Left ventricle myocardium inferior (tissue), 1 donor: ENCODE results near the gene KCNQ1. TPM values are rescaled to one million over a fixed set of nuclear protein-coding genes. Genes with fewer than 3 reads are reported as not detected.

Experiments used
- DNase-seq: peaks from one replicate; pipeline ENCODE4 v3.0.0-alpha.2; 2020
- H3K27ac ChIP-seq: fragments of 200-600 bp; replicated peaks from 2 replicates; pipeline ENCODE4 v1.8.0; 2021
- H3K27me3 ChIP-seq: fragments of 200-600 bp; 2 replicates; pipeline ENCODE4 v1.8.0; 2021; ENCODE audit warnings: low read depth
- H3K36me3 ChIP-seq: fragments of 200-600 bp; 2 replicates; pipeline ENCODE4 v1.8.0; 2021
- H3K4me1 ChIP-seq: fragments of 200-600 bp; 2 replicates; pipeline ENCODE4 v1.8.0; 2021
- H3K4me3 ChIP-seq: fragments of 200-600 bp; 2 replicates; pipeline ENCODE4 v1.8.0; 2021; ENCODE audit warnings: mild to moderate bottlenecking, moderate library complexity
- H3K9me3 ChIP-seq: fragments of 200-600 bp; replicated peaks from 2 replicates; pipeline ENCODE4 v1.8.0; 2021
- intact Hi-C: fragments of 100-400 bp; cut with micrococcal nuclease; formaldehyde crosslinking; loops from one replicate; pipeline ENCODE4 v1.11.0; 2022
- total RNA-seq: library from RNA; stranded (reverse); fragmentation: NEBNext Ultra II Directional; extraction: Animal tissue kit (Norgen Biotek cat#: 25700); gene quantifications from one replicate; pipeline ENCODE4 v1.2.1, GENCODE V29; 2021
- TF ChIP-seq, protein P1 (sequence below): fragments of 200-600 bp; IDR thresholded peaks from 2 replicates; pipeline ENCODE4 v1.8.0; 2021; ENCODE audit warnings: antibody characterized with exemption, mild to moderate bottlenecking, borderline replicate concordance
- donor health status: DM: no; HTN: yes; CAD: no; lungs with severe emphysema.

The KCNQ1 gene
- total RNA-seq, 1 donor from 2014 or later = 41.8 TPM

DNA sequence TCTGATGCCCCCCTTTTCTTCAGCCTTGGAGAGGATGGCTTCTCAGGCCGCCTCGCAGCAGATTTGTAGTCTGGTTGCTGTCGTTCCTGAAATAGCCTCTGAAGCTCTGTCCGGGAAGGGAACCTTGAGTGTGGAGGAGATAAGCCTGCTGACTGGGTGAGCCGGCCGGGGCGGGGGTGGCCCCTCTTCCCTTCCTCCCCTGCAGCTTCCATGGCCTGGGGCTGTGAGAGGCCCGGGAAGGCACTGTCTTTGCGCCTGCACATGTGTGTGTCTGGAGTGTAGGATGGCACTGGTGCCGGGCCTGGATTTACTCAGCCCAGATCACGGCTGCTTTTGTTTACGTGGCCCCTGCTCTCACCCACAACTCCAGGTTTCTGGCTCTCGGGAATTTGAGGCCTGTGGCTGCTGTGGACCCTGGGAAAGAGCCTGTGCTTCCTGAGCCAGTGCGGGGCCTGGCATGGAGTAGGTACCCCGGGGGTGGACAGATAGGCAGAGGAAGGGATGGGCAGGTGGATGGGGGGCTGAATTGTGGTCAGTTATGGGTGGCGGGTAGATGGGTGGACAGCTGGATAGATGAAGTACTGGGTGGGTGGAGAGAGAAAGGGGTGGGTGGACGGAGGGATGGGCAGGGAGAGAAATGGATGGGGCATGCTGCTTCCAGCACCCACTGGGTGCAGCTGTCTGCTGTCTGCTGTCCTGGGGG, 16.6 kb downstream of the KCNQ1 start:
- peaks cover 73% of the 10 kb centered on the region for H3K4me1 ChIP-seq
- TF ChIP-seq, protein P1, sequence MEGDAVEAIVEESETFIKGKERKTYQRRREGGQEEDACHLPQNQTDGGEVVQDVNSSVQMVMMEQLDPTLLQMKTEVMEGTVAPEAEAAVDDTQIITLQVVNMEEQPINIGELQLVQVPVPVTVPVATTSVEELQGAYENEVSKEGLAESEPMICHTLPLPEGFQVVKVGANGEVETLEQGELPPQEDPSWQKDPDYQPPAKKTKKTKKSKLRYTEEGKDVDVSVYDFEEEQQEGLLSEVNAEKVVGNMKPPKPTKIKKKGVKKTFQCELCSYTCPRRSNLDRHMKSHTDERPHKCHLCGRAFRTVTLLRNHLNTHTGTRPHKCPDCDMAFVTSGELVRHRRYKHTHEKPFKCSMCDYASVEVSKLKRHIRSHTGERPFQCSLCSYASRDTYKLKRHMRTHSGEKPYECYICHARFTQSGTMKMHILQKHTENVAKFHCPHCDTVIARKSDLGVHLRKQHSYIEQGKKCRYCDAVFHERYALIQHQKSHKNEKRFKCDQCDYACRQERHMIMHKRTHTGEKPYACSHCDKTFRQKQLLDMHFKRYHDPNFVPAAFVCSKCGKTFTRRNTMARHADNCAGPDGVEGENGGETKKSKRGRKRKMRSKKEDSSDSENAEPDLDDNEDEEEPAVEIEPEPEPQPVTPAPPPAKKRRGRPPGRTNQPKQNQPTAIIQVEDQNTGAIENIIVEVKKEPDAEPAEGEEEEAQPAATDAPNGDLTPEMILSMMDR = no peak
- peak; percentile 50 for DNase-seq

DNA sequence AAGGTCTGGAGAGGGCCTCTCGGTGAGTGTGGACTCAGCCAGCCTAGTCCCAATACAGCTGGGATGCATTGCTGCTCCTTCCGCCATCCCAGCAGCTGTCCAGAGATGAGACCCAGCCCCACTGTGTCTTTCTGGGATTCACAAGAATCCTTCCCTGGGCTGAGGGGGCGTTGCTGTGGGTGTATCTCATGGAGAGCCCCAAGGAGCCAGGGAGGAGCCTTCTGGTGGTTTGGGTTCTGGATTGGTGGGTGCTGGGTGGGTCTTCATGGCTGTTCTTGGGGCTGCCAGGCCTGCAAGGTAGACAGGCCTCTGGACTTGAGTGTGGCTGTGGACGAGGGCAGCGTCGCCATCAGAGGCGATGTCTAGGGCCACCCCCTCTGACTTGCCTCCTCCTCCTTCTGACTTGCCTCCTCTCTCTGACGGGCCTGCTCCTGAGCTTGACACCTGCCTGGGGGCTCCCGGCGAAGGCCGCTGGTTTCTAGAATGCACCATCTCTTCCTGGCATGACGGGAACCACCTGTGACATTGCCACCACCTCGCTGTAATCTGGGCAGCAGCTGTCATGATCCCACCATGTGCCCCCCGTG, 17.2 kb downstream of the KCNQ1 start:
- TF ChIP-seq, protein P1 = no peak
- no peak for DNase-seq
- peak overlapping the region; percentile 94 for H3K27ac ChIP-seq
- no peaks in the 10 kb centered on the region for H3K36me3 ChIP-seq
- peak overlapping the region; percentile 52 for H3K4me3 ChIP-seq
- H3K4me1 ChIP-seq = peaks cover 80% of the 10 kb centered on the region
- no peaks in the 10 kb centered on the region for H3K9me3 ChIP-seq
- H3K27me3 ChIP-seq = no peaks in the 10 kb centered on the region
- intact Hi-C loops = no loop called here

More for the DNA sequence above, 16.6 kb downstream of the KCNQ1 start:
- Histone ChIP-seq H3K9me3 (no peaks in the 10 kb centered on the region), H3K36me3 (no peaks in the 10 kb centered on the region), H3K27me3 (no peaks in the 10 kb centered on the region), H3K4me3 (peak overlapping the region; percentile 52), H3K27ac (peak overlapping the region; percentile 94)
- intact Hi-C loops = no loop called here

DNA sequence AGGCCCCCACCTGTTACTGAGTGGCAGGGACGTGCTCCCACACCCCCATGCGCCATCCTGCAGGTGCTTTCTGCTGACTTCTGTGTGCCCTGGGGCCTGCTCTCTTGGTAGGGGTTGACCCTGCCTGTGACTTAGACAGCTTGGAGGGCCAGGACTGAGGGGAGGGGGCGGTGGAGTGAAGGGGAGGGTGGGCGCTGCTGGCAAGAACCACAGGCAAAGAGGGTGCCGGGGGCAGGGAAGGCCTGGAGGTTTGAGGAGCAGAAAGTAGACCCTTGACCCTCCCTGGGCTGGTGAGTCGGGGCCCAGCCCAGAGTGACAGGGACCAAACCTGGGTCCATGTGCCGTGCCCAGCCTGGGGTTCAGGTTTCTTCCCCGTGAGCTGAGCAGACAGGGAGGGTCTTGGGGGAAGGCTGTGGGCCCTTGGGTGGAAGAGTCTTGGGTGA, 17.8 kb downstream of the KCNQ1 start:
- intact Hi-C loops = no loop called here
- TF ChIP-seq, protein P1 = no peak

DNA sequence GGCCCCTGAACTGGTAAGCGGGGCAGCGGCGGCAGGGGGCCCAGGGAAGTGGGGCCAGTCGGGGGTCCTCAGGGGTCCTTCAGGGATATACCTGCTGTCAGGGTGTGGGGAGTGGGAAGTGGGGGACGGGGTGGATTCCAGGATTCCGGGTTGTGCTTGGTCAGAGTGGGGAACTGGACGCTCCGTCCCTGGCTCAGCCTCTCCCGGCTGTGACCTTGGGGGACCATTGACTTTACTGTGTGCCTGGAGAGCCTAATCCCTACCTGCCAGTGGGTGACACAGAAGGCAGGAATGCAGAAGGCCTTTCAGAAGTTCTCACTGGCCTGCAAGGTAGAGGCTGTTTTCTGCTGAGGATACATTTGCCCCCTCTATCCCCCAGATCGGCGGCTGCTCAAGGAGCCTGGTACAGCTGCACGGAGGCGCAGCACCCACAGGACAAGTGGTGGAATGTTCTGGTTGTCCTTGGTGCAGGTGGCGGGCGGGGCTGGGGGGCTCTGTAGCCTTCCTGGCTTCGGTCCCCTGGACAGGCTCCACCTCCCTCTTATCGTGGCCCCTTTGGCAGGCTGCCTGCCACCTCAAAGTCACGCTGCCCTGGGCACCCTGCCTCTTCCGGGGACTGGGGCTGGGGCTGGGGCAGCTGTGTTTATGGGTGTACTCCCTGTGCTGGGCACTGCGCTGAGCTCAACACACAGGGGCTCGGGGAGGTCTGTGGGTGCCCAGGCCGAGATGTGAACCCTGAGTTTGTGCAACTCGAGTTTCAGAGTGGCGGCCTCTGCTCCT, 18.4 kb downstream of the KCNQ1 start:
- peak overlapping the region; percentile 94 for H3K27ac ChIP-seq
- no peaks in the 10 kb centered on the region for H3K27me3 ChIP-seq
- peak; percentile 82 for DNase-seq
- no peaks in the 10 kb centered on the region for H3K9me3 ChIP-seq
- intact Hi-C loops = no loop called here
- peak overlapping the region; percentile 47 for H3K4me3 ChIP-seq
- TF ChIP-seq, protein P1 = no peak
- H3K36me3 ChIP-seq = no peaks in the 10 kb centered on the region
- H3K4me1 ChIP-seq = peaks cover 79% of the 10 kb centered on the region

More for the DNA sequence above, 17.8 kb downstream of the KCNQ1 start:
- no peaks in the 10 kb centered on the region for H3K36me3 ChIP-seq
- peak overlapping the region; percentile 52 for H3K4me3 ChIP-seq
- H3K27ac ChIP-seq = peak overlapping the region; percentile 94
- H3K9me3 ChIP-seq = no peaks in the 10 kb centered on the region
- peaks cover 83% of the 10 kb centered on the region for H3K4me1 ChIP-seq
- no peak for DNase-seq
- no peaks in the 10 kb centered on the region for H3K27me3 ChIP-seq

DNA sequence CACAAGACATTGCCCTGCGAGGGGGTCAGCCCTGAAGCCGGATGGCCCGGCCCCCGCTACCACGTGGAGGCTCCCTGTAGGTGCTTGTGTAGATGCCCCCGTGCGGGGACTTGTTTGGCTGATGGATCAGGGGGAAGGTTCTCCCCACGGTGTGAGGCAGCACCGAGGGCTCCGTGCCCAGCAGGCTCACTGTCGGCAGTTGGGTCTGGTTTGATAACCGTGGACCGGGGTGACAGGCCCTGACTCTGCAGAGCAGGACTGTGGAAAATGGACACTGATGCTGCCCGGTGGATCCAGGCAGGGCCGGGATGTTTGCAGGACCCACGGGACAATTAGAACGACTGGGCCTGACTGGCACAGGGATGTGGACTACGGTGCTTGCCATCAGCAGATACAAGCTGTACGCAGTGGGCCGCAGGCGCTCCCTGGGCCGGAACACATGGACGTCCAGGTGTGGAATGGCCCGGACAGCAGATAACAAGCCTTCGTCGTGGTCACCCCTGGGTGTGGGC, 19.0 kb downstream of the KCNQ1 start:
- H3K4me1 ChIP-seq = peaks cover 76% of the 10 kb centered on the region
- H3K4me3 ChIP-seq = peak overlapping the region; percentile 47
- H3K27me3 ChIP-seq = no peaks in the 10 kb centered on the region
- intact Hi-C loops = no loop called here
- no peak for DNase-seq
- no peaks in the 10 kb centered on the region for H3K36me3 ChIP-seq
- peak overlapping the region; percentile 94 for H3K27ac ChIP-seq
- TF ChIP-seq, protein P1 = no peak
- H3K9me3 ChIP-seq = no peaks in the 10 kb centered on the region
